DOHH2 (cell line): Measurements from ENCODE around the gene PLCG2.

ENCODE experiments used
- EZH2phosphoT487 ChIP-seq: fragments of 200-600 bp; sonication (generic); IDR thresholded peaks from 2 replicates; pipeline ENCODE4 v1.6.1; 2017; ENCODE audit warnings: borderline replicate concordance, mild to moderate bottlenecking, antibody characterized with exemption, low read length, moderate library complexity, mixed read lengths
- TF ChIP-seq, protein P1 (sequence below): fragments of 200-600 bp; sonication (generic); IDR thresholded peaks from one replicate; pipeline ENCODE4 v1.5.1; 2014; ENCODE audit warnings: antibody characterized with exemption, mild to moderate bottlenecking, low read depth, low read length; ENCODE audit not compliant: poor library complexity, severe bottlenecking

DNA sequence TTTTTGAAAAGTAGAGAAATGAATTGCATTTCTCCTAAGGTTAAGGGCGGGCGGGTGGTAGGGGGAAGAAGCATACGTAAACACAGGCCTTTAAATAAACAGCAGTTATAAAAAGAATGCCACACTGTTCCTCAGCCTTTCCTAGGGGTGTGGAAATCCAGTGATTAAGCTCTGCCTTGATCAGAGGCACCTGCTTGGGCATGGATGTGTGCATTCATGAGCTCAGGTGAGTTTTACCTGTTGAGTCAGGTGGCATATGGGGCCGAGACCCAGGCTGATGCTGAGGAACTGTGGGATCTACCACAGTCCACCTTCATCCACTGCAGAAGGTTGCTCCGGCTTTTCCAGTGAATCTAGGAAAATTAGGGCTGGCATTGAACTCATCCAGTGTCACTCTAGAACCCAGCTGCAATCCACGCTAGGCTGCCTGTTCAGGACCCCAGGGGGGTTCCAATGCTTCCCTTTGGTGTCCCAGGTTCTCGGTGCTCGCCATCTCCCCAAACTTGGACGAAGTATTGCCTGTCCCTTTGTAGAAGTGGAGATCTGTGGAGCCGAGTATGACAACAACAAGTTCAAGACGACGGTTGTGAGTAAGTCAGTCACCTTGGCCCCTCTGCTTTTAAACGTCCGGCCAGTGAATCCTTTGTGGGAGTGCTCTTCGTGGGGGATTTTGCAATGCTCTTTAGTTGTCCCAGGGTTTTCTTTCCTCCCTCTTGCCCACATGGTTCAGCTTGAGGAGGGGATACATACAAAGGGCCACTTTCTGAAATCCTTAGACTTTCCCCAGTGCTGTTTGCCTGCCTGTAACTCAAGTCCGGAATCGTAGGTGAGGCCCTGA, 159.5 kb downstream of the PLCG2 start:
- TF ChIP-seq, protein P1, sequence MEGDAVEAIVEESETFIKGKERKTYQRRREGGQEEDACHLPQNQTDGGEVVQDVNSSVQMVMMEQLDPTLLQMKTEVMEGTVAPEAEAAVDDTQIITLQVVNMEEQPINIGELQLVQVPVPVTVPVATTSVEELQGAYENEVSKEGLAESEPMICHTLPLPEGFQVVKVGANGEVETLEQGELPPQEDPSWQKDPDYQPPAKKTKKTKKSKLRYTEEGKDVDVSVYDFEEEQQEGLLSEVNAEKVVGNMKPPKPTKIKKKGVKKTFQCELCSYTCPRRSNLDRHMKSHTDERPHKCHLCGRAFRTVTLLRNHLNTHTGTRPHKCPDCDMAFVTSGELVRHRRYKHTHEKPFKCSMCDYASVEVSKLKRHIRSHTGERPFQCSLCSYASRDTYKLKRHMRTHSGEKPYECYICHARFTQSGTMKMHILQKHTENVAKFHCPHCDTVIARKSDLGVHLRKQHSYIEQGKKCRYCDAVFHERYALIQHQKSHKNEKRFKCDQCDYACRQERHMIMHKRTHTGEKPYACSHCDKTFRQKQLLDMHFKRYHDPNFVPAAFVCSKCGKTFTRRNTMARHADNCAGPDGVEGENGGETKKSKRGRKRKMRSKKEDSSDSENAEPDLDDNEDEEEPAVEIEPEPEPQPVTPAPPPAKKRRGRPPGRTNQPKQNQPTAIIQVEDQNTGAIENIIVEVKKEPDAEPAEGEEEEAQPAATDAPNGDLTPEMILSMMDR: no peak
- no peak for TF ChIP-seq EZH2phosphoT487
